Fibroblast of lung (primary cell): ENCODE measurements around the gene ARF1. TPM values are rescaled to one million over a fixed set of nuclear protein-coding genes. Genes with fewer than 3 reads are reported as not detected.

Source experiments
- DNase-seq, 2 donors: peaks; one replicate each; pipeline versions ENCODE4 v3.0.0 to v3.0.0-alpha.2; 2010; ENCODE audit warnings: low read depth in 2 of 2
- H2AFZ ChIP-seq: 2 replicates; pipeline ENCODE4 v1.5.1; 2012; ENCODE audit warnings: low read length, control low read depth, inconsistent platforms
- H3K27ac ChIP-seq: 2 replicates; pipeline ENCODE4 v1.5.1; 2011; ENCODE audit warnings: low read length, control low read depth; ENCODE audit not compliant: insufficient read depth
- H3K27me3 ChIP-seq: 2 replicates; pipeline ENCODE4 v1.5.1; 2011; ENCODE audit warnings: mild to moderate bottlenecking, low read length; ENCODE audit not compliant: control insufficient read depth, insufficient read depth
- H3K36me3 ChIP-seq: 2 replicates; pipeline ENCODE4 v1.5.1; 2011; ENCODE audit warnings: low read length; ENCODE audit not compliant: control insufficient read depth, insufficient read depth
- H3K4me1 ChIP-seq: 2 replicates; pipeline ENCODE4 v1.5.1; 2011; ENCODE audit warnings: low read length; ENCODE audit not compliant: control insufficient read depth, insufficient read depth; ENCODE audit errors: extremely low read depth
- H3K4me2 ChIP-seq: 2 replicates; pipeline ENCODE4 v1.5.1; 2011; ENCODE audit warnings: low read length, control low read depth; ENCODE audit not compliant: insufficient read depth; ENCODE audit errors: extremely low read depth
- H3K4me3 ChIP-seq, 4 experiments: fragments of 200-600 bp in 1 of 4; sonication (generic) in 1 of 4; replicated peaks in 1 of 4; 2 replicates each; pipeline ENCODE4 v1.5.1; 2011 to 2016; ENCODE audit warnings: low read length in 4 of 4, low read depth in 3 of 4, mild to moderate bottlenecking in 3 of 4, control low read depth in 2 of 4, inconsistent platforms in 1 of 4, mixed read lengths in 1 of 4; ENCODE audit not compliant: insufficient read depth in 1 of 4; ENCODE audit errors: control extremely low read depth in 1 of 4
- H3K79me2 ChIP-seq: 2 replicates; pipeline ENCODE4 v1.5.1; 2012; ENCODE audit warnings: mild to moderate bottlenecking, low read length, inconsistent platforms; ENCODE audit not compliant: control insufficient read depth, insufficient read depth
- H3K9ac ChIP-seq: 2 replicates; pipeline ENCODE4 v1.5.1; 2011; ENCODE audit warnings: mild to moderate bottlenecking, low read length, control low read depth; ENCODE audit not compliant: insufficient read depth
- H3K9me3 ChIP-seq: 2 replicates; pipeline ENCODE4 v1.5.1; 2012; ENCODE audit warnings: low read depth, low read length; ENCODE audit not compliant: control insufficient read depth, insufficient read depth
- H4K20me1 ChIP-seq: 2 replicates; pipeline ENCODE4 v1.5.1; 2011; ENCODE audit warnings: low read length; ENCODE audit not compliant: control insufficient read depth, insufficient read depth; ENCODE audit errors: extremely low read depth
- CTCF ChIP-seq, 2 donors: IDR thresholded peaks in 1 of 2; conservative IDR thresholded peaks in 1 of 2; 1 replicate in 1 of 2; 2 replicates in 1 of 2; pipeline ENCODE4 v1.5.1; 2011 to 2012; ENCODE audit warnings: low read length in 2 of 2, control low read depth in 1 of 2, inconsistent platforms in 1 of 2, low read depth in 1 of 2, mild to moderate bottlenecking in 1 of 2
- EZH2 ChIP-seq: IDR thresholded peaks from 2 replicates; pipeline ENCODE4 v1.5.1; 2012; ENCODE audit warnings: low read length, control low read depth, mild to moderate bottlenecking; ENCODE audit errors: missing control alignments
- polyA plus RNA-seq, 2 donors: library from polyadenylated mRNA; depleted of rRNA in 1 of 2; stranded (reverse) in 1 of 2; unstranded in 1 of 2; fragments of >200 nt; gene quantifications; 2 replicates each; pipeline ENCODE4 v1.2.1, GENCODE V29; 2011 to 2012; ENCODE audit warnings: missing spikeins in 1 of 2
- total RNA-seq: library from RNA; depleted of rRNA; stranded (reverse); fragments of >200 nt; gene quantifications from 2 replicates; pipeline ENCODE4 v1.2.1, GENCODE V29; 2014

ARF1 gene
- total and polyA plus RNA-seq, 2 donors (not counting 1 experiment from before 2014, with no cell fraction given), result 261 to 546 TPM

GRCh38 chr1:228063251-228064191, 19.0 kb upstream of the ARF1 start:
- no peak for TF ChIP-seq EZH2
- TF ChIP-seq CTCF (conservative IDR thresholded peaks at IDR 0.05 in 1 of 2, IDR thresholded peaks at IDR 0.05 in 1 of 2; ENCODE audit: low read depth in 1 of 2, low read length in 2 of 2), result no peak
- Histone ChIP-seq H3K27ac (no peak overlapping the region), H3K36me3 (no peaks in the 10 kb centered on the region), H2AFZ (no peak overlapping the region), H3K27me3 (peaks cover 14% of the 10 kb centered on the region), H3K9me3 (no peaks in the 10 kb centered on the region), H3K9ac (no peak overlapping the region), H3K4me2 (no peak overlapping the region), H3K4me3 (no peak overlapping the region), H3K4me1 (no peaks in the 10 kb centered on the region), H3K79me2 (no peaks in the 10 kb centered on the region), H4K20me1 (no peaks in the 10 kb centered on the region)
- no peak for DNase-seq

- no peak overlapping the region for H3K27ac ChIP-seq
- H2AFZ ChIP-seq, result no peak overlapping the region
- H3K4me1 ChIP-seq, result no peaks in the 10 kb centered on the region
- H3K79me2 ChIP-seq, result no peaks in the 10 kb centered on the region
- no peak for TF ChIP-seq CTCF (conservative IDR thresholded peaks at IDR 0.05 in 1 of 2, IDR thresholded peaks at IDR 0.05 in 1 of 2; ENCODE audit: low read depth in 1 of 2, low read length in 2 of 2)
- no peak for TF ChIP-seq EZH2
- peaks cover 7% of the 10 kb centered on the region for H3K27me3 ChIP-seq
- no peaks in the 10 kb centered on the region for H3K36me3 ChIP-seq
- H3K9me3 ChIP-seq, result no peaks in the 10 kb centered on the region
- H3K4me2 ChIP-seq, result no peak overlapping the region
- H4K20me1 ChIP-seq, result no peaks in the 10 kb centered on the region
- no peak overlapping the region for H3K4me3 ChIP-seq
- no peak overlapping the region for H3K9ac ChIP-seq
- no peak for DNase-seq
These were observed 18.2 kb upstream of the ARF1 start for GRCh38 chr1:228064296-228064695.

- no peak for DNase-seq
- no peak overlapping the region for H3K27ac ChIP-seq
- H3K36me3 ChIP-seq, result no peaks in the 10 kb centered on the region
- no peak overlapping the region for H3K9ac ChIP-seq
- H3K4me2 ChIP-seq, result no peak overlapping the region
- no peaks in the 10 kb centered on the region for H3K79me2 ChIP-seq
- TF ChIP-seq CTCF (conservative IDR thresholded peaks at IDR 0.05 in 1 of 2, IDR thresholded peaks at IDR 0.05 in 1 of 2; ENCODE audit: low read depth in 1 of 2, low read length in 2 of 2) (no peak), EZH2 (no peak)
- H2AFZ ChIP-seq, result no peak overlapping the region
- peaks cover 7% of the 10 kb centered on the region for H3K27me3 ChIP-seq
- H3K9me3 ChIP-seq, result no peaks in the 10 kb centered on the region
- no peak overlapping the region for H3K4me3 ChIP-seq
- no peaks in the 10 kb centered on the region for H4K20me1 ChIP-seq
- no peaks in the 10 kb centered on the region for H3K4me1 ChIP-seq
These were observed 17.6 kb upstream of the ARF1 start for GRCh38 chr1:228064741-228065542.
